ENCODE results near the gene PAX6.

DNA sequence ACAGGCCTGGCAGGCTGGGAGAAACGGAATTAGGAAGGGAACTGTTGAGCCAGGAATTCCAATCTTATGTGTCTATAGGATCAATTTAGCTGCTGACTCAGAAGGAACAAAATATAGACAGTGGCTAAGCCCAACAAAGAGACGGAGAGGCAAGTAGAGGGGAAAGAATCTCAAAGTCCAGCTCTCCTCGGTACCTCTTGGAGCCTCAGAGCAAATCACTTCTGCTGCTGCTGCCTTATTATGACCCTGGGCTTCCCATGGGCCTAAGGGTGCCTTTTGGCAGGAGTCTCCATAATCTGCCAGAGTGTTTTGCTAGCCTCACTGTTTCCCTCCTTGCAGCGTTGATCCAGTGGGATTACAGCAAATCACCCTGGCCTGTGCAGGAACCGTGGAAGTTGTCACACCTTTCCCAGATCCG is 31.7 kb downstream of the PAX6 start:
- TF ChIP-seq, protein P1, sequence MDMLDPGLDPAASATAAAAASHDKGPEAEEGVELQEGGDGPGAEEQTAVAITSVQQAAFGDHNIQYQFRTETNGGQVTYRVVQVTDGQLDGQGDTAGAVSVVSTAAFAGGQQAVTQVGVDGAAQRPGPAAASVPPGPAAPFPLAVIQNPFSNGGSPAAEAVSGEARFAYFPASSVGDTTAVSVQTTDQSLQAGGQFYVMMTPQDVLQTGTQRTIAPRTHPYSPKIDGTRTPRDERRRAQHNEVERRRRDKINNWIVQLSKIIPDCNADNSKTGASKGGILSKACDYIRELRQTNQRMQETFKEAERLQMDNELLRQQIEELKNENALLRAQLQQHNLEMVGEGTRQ (CRISPR knock-in tag; IDR thresholded peaks at IDR 0.05) = no peak
- TF ChIP-seq, protein P2, sequence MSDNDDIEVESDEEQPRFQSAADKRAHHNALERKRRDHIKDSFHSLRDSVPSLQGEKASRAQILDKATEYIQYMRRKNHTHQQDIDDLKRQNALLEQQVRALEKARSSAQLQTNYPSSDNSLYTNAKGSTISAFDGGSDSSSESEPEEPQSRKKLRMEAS (CRISPR knock-in tag; IDR thresholded peaks at IDR 0.05) = no peak
- TF ChIP-seq, protein P3, sequence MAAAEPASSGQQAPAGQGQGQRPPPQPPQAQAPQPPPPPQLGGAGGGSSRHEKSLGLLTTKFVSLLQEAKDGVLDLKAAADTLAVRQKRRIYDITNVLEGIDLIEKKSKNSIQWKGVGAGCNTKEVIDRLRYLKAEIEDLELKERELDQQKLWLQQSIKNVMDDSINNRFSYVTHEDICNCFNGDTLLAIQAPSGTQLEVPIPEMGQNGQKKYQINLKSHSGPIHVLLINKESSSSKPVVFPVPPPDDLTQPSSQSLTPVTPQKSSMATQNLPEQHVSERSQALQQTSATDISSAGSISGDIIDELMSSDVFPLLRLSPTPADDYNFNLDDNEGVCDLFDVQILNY (CRISPR knock-in tag; IDR thresholded peaks at IDR 0.05) = no peak

All from WTC11 (cell line).